ENCODE results near the gene CCP110. TPM values are rescaled to one million over a fixed set of nuclear protein-coding genes. Genes with fewer than 3 reads are reported as not detected.

CCP110 gene
- total RNA-seq, 1 donor from 2014 or later = 3.9 TPM

- FAIRE-seq = no peak
- TF ChIP-seq CTCF (IDR thresholded peaks at IDR 0.05; ENCODE audit: insufficient read depth, low read length, severe bottlenecking) = no peak
- peak; percentile 65 for DNase-seq (ENCODE audit: low read depth)
- Histone ChIP-seq H3K4me3 (ENCODE audit: low read depth, low read length) (peak overlapping the region; percentile 84), H3K36me3 (ENCODE audit: control insufficient read depth, insufficient read depth, low read length) (no peaks in the 10 kb centered on the region), H3K27me3 (ENCODE audit: control insufficient read depth, insufficient read depth, low read length) (no peaks in the 10 kb centered on the region)
These were observed 2.8 kb upstream of the CCP110 start for GRCh38 chr16:19520861-19521331.

GRCh38 chr16:19521471-19522396 lies 2.0 kb upstream of the CCP110 start, which contains the start of gene GDE1:
TSS of gene GDE1 (minus strand) at chr16:19522098. CDS start at chr16:19521964, 134 bp downstream.
- Histone ChIP-seq H3K27me3 (ENCODE audit: control insufficient read depth, insufficient read depth, low read length) (no peaks in the 10 kb centered on the region), H3K36me3 (ENCODE audit: control insufficient read depth, insufficient read depth, low read length) (no peaks in the 10 kb centered on the region), H3K4me3 (ENCODE audit: low read depth, low read length) (peak within 1 kb of the TSS; percentile 84)
- DNase-seq (ENCODE audit: low read depth) = peak; percentile 75
- peak; percentile 46 for TF ChIP-seq CTCF (IDR thresholded peaks at IDR 0.05; ENCODE audit: insufficient read depth, low read length, severe bottlenecking)
- FAIRE-seq = no peak

GRCh38 chr16:19522397-19522732 lies 1.4 kb upstream of the CCP110 start:
- Histone ChIP-seq H3K4me3 (ENCODE audit: low read depth, low read length) (no peak overlapping the region), H3K27me3 (ENCODE audit: control insufficient read depth, insufficient read depth, low read length) (no peaks in the 10 kb centered on the region), H3K36me3 (ENCODE audit: control insufficient read depth, insufficient read depth, low read length) (no peaks in the 10 kb centered on the region)
- DNase-seq (ENCODE audit: low read depth) = no peak
- no peak for TF ChIP-seq CTCF (IDR thresholded peaks at IDR 0.05; ENCODE audit: insufficient read depth, low read length, severe bottlenecking)
- FAIRE-seq = no peak

GRCh38 chr16:19522760-19523159 lies 982 bp upstream of the CCP110 start:
- Histone ChIP-seq H3K36me3 (ENCODE audit: control insufficient read depth, insufficient read depth, low read length) (no peaks in the 10 kb centered on the region), H3K27me3 (ENCODE audit: control insufficient read depth, insufficient read depth, low read length) (no peaks in the 10 kb centered on the region), H3K4me3 (ENCODE audit: low read depth, low read length) (no peak overlapping the region)
- FAIRE-seq (no peak), DNase-seq (ENCODE audit: low read depth) (no peak)
- no peak for TF ChIP-seq CTCF (IDR thresholded peaks at IDR 0.05; ENCODE audit: insufficient read depth, low read length, severe bottlenecking)

- no peak for DNase-seq (ENCODE audit: low read depth)
- TF ChIP-seq CTCF (IDR thresholded peaks at IDR 0.05; ENCODE audit: insufficient read depth, low read length, severe bottlenecking) = no peak
- Histone ChIP-seq H3K36me3 (ENCODE audit: control insufficient read depth, insufficient read depth, low read length) (no peaks in the 10 kb centered on the region), H3K27me3 (ENCODE audit: control insufficient read depth, insufficient read depth, low read length) (no peaks in the 10 kb centered on the region), H3K4me3 (ENCODE audit: low read depth, low read length) (no peak overlapping the region)
- FAIRE-seq = no peak
These were observed 571 bp upstream of the CCP110 start for GRCh38 chr16:19523184-19523558.

- TF ChIP-seq CTCF (IDR thresholded peaks at IDR 0.05; ENCODE audit: insufficient read depth, low read length, severe bottlenecking) = no peak
- Histone ChIP-seq H3K27me3 (ENCODE audit: control insufficient read depth, insufficient read depth, low read length) (no peaks in the 10 kb centered on the region), H3K4me3 (ENCODE audit: low read depth, low read length) (peak overlapping the region; percentile 96), H3K36me3 (ENCODE audit: control insufficient read depth, insufficient read depth, low read length) (no peaks in the 10 kb centered on the region)
- DNase-seq (ENCODE audit: low read depth) (no peak), FAIRE-seq (no peak)
These were observed 544 bp downstream of the CCP110 start for GRCh38 chr16:19524356-19524615.

Data from bronchial epithelial cell (primary cell).